HG02678 (cell line): ENCODE results near the gene PTPRG.
A peak's percentile ranks its signal among the peaks of the same experiment; 100 is the strongest.
"Not testable (repeated sequence)": the region's sequence is repeated elsewhere in the genome, so short reads cannot be mapped to it uniquely, and the experiment has no call there.

ENCODE experiments used
- ATAC-seq: cut with Tn5 transposase; IDR thresholded peaks from one replicate; pipeline ENCODE4 v1.9.1; 2021; ENCODE audit warnings: mild to moderate bottlenecking, moderate library complexity; ENCODE audit not compliant: unreplicated experiment

PTPRG gene

DNA sequence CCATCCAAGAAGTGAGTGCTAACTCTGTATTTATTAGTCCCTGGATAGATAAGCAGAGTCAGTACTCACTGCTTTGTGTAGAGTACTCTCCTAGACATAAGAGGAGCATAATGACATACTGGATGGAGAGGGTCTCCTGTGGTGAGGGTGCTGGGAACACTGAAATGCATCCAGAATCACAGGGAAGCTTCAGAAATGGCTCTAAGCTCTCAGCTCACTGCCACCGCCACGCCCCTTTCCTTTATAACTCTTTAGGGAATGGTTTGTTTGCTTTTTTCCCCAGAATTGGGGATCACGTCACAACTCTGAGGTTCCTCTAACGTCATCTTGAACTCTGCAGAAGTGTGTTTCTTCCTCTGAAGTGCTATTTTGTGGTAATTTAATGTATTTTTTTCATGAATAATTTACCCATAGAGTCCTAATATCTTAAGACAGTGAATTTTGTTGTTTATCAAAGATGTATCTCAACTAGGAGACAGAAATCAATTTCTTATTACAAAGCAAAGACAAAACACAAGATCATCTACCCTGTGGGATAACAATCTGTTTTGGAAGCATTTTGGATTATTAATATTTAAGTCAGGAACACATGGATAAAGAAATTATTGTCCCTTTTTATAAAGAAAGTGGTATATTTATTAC is 154.6 kb downstream of the PTPRG start:
- no peak for ATAC-seq

DNA sequence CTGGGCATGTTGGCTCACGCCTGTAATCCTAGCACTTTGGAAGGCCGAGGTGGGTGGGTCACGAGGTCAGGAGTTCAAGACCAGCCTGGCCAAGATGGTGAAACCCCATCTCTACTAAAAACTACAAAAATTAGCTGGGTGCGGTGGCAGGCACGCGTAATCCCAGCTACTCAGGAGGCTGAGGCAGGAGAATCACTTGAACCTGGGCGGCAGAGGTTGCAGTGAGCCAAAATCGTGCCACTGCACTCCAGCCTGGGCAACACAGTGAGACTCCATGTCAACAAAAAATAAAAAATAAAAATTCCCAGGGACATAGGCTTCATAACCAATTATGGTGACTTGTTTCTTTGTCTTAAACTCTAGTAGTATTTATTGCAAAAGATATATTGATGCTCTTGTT is 155.3 kb downstream of the PTPRG start:
- ATAC-seq = not testable (repeated sequence)

DNA sequence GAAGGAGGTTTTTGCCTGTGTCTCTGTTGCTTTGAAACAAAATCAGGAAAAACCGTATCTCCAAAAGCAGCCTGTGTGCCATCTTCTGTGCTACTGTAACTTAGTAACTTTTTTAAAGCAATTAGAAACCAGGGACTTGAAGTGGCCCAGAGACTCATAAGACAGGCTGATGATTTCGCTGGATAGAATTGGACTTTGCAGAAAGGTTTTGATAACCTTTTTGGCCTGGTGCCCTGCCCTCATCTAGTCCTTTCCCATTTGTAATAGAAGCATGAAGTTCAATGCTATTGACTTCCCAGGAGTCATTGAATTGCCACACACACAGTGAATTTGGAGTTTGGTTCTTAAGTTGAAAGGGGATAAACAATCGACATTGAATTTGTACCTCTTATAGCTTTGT is 157.2 kb downstream of the PTPRG start:
- no peak for ATAC-seq

DNA sequence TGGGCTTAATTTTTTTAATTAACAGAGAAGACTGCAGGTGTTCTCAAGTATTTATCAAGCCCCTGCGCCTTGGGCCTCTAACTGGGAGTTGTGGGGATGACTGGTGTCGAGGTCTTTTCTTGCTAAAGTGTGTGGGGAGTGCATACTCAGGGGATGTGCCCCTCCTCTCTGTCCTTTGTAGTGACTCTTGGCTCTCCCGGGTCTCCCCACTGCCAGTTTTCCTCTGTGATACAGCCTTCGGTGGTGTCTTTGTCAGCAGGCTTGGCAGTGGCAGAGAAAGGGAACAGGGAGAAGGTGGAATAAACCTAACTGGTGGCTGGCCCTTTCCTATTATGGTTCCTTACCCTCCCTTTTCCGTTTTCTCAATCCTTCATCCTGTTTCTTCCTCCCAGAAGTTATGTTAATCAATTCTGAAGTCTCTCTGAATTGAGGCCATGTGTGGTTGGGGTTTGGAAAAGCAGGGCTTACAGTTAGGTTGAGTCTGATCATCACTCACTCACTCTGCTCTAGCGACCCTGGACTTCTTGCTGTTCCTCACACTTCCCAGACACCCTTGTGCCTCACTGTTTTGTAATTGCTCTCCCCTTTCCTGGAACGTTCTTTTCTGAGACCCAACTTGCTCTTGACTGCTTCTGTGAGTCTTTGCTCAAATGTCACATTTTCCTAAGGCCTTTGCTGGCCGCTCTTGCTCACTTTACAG is 158.1 kb downstream of the PTPRG start:
- no peak for ATAC-seq

DNA sequence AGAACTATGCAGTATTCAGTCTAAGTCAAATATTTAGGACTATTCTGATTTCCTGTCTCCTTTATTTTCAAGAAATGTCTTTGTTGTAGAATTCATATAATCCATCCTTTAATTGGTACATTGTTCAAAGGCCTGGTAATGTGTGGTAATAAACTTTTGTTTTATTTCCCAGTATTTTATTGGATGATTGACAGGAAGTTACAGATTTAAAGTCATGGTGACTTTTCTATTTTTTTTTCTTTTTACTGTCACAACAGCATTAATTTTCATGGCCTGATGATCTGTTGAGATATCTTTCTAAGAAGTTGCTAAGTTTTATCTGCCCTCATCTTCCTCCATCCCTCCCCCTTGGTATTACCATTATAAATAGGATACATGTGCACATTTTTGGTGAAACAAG is 161.7 kb downstream of the PTPRG start:
- ATAC-seq = no peak

DNA sequence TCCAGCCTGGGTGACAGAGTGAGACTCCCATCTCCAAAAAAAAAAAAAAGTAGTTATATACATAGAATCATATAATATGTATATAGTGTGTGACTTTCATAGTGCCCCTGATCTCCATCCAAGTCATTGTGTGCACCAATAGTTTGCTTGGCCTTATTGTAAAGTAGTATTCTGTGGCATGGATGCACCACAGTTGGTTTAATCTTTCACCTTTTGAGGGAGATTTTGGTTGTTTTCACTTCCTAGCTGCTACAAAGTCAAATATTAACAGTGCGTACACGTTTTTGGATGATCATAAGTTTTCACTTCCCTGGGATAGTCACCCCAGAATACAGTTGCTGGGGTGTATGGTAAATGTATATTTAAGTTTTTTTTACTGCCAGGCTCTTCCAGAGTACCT is 162.8 kb downstream of the PTPRG start:
- peak; percentile 72 for ATAC-seq

DNA sequence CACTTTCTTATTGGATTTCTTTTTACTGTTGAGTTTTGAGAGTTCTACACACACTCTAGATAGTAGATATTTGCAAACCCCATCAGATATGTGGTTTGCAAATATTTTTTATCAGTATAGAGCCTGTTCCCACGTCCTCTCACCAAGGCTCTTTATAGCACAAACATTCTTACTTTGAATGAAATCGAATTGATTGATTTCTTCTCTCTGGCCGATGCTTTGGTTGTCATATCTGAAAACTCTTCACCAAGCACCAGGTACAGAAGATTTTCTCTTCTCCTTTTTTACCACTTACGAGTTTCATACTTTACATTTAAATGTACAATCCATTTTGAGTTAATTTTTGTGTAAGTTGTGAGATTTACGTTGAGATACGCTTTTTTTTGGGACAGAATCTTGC is 163.4 kb downstream of the PTPRG start:
- no peak for ATAC-seq

DNA sequence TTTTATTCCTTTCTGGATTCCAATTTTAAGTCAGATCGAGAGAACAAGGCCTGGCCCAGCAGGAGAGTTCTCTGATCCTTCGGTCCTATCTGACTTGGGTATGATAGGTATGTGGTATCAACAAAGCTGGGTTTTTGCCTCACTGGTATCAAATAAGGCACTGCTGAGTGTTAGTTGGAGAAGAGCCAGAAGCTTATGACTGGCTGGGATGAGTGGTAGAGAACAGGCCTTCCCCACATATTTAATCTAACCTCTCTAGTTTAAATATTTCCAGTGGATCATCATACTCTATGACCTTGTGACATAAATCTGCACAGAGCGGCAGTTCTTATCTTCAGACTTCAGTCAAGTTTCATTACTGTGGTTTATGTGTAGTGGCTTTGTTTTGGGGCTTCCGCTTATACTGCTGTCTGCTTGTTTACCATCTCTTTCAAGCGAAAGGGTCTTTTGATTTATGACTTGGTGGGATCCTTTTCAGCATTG is 164.5 kb downstream of the PTPRG start:
- ATAC-seq = peak; percentile 57

DNA sequence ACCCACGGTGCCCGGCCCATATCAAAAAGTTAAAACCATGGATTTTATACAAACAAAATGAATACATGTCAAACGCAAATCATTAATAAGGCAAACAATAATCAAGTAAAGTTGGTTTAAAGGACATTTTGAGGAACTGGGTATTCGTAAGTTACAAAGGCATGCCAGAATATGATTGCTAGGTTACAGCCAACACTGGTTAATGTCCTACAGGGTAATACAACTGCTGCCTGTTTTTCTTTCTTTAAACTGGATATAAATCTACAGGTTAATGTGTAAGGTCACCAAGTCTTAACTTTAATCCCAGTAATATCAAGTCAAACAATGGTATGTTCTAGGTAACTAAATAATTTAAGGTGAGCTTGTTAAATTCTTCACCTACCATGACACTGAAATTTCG is 166.1 kb downstream of the PTPRG start:
- ATAC-seq = no peak

DNA sequence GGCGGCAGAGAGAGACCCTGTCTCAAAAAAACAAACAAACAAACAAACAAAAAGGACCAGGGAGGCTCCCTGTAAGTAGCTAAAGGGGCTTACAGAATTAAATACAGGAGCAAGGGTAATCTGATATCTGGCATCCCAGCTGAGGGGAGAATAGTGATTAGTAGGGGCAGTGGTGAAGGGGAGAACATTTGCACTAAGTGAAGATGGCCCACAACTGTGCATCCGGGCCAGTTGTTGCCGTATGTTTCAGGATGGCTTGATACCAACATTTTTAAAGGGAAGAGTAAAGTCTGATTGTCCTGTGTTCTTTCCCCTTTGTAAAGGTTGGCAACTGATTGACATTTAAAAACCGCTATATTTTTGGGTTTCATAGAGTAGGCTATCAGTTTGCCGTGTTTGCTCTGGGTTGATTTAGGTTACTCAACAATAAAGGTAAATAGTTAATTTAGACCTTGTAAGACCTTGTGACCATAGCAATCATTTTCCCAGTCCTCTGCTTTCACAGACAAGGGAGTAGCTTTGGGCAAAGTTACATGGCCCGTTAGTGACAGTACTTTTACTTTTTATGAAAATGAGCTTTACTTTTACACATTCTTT is 167.8 kb downstream of the PTPRG start:
- no peak for ATAC-seq

DNA sequence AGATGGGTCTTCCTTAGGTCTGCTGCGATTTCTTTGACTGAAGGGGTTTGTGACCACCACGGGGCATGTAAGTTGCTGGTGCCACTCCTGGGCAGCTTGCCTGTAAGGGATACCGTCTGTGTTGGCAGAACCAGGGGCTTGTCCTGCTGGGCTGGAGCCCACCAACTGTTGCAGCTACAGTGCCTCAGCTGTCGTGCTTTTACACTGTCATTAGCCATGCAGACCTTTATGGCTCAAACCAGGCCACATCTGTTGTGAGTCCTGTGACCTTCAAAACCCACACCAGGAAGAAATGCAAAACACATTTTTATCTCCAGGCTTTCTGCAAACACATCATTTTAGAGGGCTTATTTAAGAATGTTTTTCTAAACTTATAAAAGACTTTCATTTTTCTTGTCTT is 168.7 kb downstream of the PTPRG start:
- no peak for ATAC-seq

DNA sequence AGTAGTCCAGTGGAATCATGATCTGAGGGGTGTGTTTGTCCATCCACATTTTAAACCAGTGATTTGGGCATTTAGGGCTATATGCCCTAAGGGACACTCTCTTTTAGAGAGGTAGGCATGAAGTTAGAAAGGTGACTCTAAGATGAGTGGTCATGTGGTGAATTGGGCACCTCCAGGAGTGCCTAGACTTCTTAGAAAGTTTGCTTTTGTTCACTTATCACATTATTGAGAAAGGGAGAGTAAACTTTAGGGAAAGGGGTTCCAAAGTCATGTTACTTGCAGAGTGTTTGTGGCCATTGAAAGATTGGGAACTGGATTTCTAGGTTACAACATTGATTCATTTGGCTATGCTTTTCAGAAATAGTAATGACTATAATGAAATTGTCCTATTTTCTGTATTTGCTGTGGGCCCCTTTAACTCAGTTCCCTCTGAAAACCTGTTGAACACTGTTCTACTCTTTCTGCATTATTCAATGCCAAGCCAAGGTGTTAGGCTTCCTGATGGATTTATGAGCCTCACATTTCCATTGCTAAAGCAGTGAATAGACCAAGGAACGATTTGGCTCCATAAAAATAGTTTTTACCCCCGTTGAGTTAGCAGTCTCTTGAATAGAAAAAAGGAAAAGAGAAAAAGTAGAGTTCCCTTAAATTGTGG is 169.3 kb downstream of the PTPRG start:
- no peak for ATAC-seq

DNA sequence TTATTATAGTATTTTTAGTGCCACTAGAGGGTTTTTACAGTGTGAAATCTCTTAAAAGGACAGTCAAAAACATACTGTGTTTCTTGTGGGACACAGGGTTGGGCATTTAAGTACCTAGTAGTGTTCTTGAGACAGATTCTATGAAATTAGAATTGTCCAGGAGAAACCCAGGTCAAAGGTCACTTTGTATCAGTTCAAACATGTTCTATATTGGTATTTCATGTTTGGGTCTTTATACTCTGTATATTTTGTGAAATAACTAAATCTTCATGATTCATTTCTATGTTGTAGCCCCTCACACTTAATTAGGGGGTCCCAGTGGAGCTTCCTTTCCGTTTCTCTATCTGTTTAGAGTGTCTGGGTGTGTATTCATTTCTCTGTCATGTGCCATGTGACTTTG is 171.6 kb downstream of the PTPRG start:
- no peak for ATAC-seq

DNA sequence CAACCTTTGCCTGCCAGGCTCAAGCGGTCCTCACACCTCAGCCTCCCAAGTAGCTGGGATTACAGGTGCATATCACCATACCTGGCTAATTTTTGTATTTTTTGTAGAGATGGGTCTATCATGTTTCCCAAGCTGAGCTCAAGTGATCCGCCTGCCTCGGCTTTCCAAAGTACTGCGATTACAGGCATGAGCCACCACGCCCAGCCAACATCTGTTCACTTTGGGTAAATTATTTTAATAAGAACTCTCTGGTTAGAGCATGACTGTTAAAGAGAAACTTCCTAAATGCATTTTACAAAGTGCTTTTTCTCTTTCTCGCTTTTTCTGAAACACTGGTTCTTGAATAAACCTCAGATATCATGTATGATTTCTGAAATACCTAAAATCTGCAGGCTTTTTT is 172.5 kb downstream of the PTPRG start:
- ATAC-seq = no peak

DNA sequence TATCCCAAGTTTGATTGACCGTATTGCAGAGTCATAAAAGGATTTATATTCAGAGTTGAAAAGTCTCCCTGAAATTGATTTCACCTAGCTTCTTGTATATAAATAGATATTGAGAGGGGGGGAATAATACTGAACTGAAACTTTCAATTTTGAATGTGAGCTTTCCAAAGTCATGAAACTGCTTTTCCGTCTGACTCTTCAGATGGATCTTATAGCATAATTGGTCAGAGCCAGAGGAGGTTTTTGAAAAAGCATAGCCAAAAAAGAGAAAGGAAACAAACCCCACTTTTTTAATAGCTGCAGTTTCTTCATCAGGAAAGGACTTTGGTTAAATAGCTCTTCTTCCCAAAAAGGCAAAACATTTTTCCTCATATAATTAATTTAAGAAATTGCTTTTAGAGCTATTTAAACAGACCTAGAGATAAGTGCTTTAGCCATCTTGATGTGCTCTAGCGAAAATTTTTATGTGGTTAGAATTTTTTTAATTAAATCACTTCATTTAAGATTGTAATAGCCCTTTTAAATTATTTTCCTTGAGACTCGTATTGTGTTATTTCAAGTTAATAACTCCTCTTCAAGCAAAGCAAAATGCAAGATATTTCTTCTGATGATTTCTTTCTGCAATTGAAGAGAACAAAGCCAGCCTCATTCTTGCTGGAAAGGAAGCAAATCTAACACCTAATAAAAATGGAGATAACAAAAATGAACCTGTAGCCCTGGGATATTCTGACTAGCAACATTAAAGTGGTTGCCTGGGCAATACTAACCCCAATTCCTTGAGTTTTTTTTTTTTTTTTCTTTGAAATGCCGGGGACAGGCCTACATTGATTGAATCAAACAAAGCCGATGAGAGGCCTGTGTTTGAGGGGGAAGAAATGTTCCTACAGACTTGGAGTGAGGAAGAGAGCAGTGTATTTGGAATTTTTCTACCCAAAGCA is 173.6 kb downstream of the PTPRG start:
- ATAC-seq = no peak

DNA sequence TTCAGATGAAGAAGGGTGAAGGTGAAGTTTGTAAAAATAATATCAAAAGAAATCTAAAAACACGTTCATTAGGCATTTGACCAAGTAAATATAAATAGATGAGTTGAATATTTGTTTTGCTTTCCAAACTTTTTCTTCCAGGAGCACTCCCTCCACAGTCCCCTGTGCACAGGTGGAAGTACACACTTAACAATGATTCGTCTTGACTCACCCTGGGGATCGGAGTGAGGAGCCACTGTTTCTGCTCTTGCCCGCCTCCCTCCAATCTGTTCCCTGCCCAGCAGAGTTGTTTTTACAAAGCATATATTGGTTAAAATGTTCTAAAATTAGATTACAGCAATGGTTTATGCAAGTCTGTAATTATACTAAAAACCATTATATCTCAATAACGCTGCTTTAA is 175.1 kb downstream of the PTPRG start:
- ATAC-seq = no peak

DNA sequence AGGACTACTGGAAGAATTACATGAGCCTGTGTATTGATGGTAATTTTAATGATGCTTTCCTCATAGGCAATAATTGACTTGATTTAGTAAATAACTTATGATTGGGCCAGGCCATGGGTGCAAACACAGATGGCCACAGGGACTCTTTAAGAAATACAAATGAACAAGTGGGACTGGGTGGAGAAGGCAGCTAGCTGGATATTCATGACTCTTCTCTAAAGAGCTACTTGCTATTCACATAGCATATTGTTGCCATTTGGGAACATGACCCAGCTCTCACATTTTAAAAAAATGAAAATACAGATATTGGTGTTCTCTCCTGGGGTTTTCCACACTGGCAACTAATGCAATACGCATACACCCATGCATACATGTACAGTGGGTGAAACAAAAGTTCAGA is 178.3 kb downstream of the PTPRG start:
- no peak for ATAC-seq

DNA sequence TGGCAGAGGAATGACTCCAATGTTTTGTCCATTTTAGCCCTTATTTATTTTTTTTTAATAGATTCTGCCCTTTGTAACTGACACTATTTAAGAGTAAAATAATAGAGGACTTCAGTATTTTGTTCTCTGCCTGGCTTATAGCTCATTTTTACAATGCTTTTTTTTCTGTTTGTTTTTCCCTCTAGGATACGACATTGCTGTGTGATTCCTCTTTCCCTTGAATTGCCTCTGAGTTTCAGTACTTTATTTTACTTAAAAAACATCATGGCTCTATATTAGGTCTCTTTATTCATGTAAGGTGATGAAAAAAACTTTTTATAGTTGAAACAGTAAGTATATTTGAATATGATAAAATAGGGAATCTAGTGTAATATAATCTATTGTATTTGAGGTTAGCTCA is 179.1 kb downstream of the PTPRG start:
- no peak for ATAC-seq

DNA sequence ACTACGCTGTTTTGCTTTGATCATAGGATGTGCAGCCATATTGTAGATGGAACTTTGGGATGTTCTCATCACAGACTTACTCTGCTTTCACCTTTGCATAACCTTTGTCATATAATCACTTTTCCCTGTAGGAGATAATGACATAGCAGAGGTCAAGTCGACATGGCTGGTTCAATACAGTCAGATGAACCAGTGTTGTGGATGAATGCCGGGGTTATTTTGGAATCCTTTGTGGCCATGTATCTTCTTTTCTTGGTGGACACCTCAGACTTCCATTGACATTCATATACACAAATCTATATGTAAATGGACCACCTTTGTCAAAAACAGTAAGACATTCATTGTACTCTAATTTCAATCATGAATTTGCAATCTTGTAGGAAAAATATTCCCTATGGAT is 180.2 kb downstream of the PTPRG start:
- ATAC-seq = no peak

DNA sequence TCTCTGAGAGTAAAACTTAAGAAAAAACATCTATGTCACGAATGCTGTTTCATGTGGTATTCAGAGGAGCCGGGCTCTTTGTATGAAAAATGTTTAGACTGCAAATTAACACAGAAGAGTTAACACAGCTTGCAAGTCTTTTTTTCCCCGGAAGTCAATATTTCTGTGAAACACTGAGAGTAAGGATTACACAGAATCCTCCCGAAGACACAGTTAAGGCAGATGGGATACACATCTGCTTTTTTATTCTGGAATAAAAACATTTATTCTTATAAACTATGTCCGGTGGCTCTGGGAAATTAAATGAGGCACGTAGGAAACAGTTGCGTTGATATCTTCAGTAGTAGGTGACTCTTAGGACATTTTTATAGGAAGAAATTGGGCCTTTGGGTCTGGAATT is 180.6 kb downstream of the PTPRG start:
- no peak for ATAC-seq

DNA sequence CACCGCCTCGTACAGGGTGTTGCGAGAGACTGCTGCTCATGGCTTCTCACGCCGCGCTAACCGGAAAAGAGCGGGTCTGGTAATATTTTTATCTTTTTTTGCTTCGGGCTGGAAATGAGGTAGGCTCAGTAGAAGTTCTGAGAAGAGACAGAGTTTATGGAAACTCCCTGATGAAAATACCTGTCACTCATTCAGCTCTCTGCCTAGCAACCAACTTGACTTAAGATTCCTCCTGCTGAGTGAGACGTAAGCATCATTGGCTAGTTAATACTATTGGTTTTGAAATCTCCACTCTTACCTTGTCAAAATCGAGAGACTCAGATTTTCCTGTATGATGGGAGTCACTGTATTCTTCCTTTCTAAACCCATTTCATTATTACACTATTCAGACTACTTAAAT is 181.7 kb downstream of the PTPRG start:
- no peak for ATAC-seq
